ENCODE results near the gene LHX4. TPM values are rescaled to one million over a fixed set of nuclear protein-coding genes. Genes with fewer than 3 reads are reported as not detected.

The LHX4 gene
- total and polyA plus RNA-seq, 10 of the 15 experiments (the other 5 are each of a cell fraction or from before 2014, with no cell fraction given): 0.05 to 0.80 (median 0.32) TPM; not detected in 6

DNA sequence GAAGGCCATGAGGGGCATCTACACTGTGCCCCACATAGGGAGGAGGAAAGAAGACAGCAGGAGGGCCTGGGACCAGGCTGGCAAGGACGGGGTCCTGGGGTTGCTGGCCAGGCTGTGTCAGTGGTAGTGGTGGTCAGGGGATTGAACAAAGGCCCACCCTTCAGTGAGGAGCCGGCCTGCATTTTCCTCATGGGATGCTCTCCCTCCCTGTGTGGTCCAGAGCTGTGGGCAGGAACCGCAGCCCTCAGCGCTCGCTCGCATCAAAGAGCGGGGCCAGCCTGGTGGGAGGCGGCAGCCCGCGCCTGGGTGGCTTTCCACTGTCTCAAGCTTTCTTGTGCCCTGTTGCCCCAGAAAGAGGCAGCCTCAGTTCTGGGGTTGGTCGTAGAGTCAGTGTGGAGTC lies 24.8 kb downstream of the LHX4 start (continued):
- TF ChIP-seq, protein P1, sequence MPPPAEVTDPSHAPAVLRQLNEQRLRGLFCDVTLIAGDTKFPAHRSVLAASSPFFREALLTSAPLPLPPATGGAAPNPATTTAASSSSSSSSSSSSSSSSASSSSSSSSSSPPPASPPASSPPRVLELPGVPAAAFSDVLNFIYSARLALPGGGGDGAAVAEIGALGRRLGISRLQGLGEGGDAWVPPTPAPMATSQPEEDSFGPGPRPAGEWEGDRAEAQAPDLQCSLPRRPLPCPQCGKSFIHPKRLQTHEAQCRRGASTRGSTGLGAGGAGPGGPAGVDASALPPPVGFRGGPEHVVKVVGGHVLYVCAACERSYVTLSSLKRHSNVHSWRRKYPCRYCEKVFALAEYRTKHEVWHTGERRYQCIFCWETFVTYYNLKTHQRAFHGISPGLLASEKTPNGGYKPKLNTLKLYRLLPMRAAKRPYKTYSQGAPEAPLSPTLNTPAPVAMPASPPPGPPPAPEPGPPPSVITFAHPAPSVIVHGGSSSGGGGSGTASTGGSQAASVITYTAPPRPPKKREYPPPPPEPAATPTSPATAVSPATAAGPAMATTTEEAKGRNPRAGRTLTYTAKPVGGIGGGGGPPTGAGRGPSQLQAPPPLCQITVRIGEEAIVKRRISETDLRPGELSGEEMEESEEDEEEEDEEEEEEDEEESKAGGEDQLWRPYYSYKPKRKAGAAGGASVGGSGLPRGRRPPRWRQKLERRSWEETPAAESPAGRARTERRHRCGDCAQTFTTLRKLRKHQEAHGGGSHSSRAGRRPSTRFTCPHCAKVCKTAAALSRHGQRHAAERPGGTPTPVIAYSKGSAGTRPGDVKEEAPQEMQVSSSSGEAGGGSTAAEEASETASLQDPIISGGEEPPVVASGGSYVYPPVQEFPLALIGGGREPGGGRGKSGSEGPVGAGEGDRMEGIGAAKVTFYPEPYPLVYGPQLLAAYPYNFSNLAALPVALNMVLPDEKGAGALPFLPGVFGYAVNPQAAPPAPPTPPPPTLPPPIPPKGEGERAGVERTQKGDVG (CRISPR knock-in tag; IDR thresholded peaks at IDR 0.05): no peak
- TF ChIP-seq KLF5 (IDR thresholded peaks at IDR 0.05; ENCODE audit: partially characterized antibody) (no peak), TCF7 (IDR thresholded peaks at IDR 0.05; ENCODE audit: borderline replicate concordance) (no peak), NFXL1 (IDR thresholded peaks at IDR 0.05; ENCODE audit: borderline replicate concordance) (no peak), MTA3 (IDR thresholded peaks at IDR 0.05; ENCODE audit: borderline replicate concordance, low read length) (no peak), TARDBP (IDR thresholded peaks at IDR 0.05; ENCODE audit: borderline replicate concordance) (no peak)

DNA sequence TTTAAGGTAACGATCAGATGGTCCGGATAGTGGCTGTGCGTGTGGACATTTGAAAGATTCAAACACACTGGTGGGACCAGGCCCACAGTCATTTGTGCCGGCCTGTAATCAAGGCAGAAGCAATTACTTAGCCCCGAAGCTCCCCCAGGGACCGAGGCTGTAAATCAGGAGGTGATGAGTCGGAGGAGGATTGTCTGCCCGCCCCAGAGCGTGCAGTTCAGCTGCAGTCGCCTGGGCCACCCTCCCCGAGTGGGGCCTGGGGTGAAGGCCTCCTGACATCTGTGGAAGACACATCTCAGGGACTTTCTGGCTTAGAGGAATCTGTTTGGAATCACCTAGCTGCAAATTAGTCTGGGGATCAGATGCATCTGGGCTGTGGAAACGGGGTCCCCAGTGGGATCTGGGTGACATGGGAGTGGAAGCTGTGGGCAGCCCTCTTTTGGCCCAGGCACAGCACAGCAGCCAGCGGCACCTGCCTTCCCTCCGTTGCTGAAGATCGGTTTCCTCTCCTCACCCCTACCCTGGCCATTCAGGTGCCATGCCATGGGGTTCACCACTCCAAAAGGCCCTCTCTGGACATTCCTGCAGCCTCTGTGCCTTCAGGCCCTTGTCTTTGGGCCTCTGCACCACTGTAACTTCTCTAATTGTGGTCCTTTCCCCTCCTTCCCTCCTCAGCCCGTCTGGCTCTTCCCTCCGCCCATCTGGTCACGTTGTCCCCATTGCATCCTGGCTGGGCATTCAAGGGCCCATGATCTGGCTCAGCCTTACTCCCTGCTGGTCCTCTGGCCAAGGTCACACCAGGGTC lies 25.7 kb downstream of the LHX4 start:
- no peaks in the 10 kb centered on the region for H4K20me1 ChIP-seq (ENCODE audit: control insufficient read depth, insufficient read depth)
- no peak for FAIRE-seq
- DNase-seq (ENCODE audit: low read depth, low spot score): no peak
- no peak overlapping the region for H3K9ac ChIP-seq (ENCODE audit: control insufficient read depth, insufficient read depth, low read length)
- CTCF ChIA-PET: interaction anchor here (0.9 to 2.9 kb wide), 2 partner anchors 160 to 222 kb away, joined by 4 to 9 read pairs; no protein-coding TSS in a partner anchor
- H3K27ac ChIP-seq (ENCODE audit: control insufficient read depth, insufficient read depth): no peak overlapping the region
- H3K27me3 ChIP-seq (replicated peaks in 1 of 2; ENCODE audit: control insufficient read depth in 2 of 2, insufficient read depth in 2 of 2, low read length in 1 of 2): no peaks in the 10 kb centered on the region
- no peak overlapping the region for H3K4me3 ChIP-seq
- H3K36me3 ChIP-seq (ENCODE audit: control insufficient read depth in 2 of 2, insufficient read depth in 2 of 2, low read length in 1 of 2): no peaks in the 10 kb centered on the region
- intact Hi-C loops (cut with micrococcal nuclease; ENCODE audit: unreplicated experiment): no loop called here
- SMC1A ChIA-PET (ENCODE audit: uncharacterized antibody, unreplicated experiment): no interaction called here
- BruUV-seq (replicated peaks): no TSS peak
- H3K9me3 ChIP-seq (replicated peaks; ENCODE audit: control insufficient read depth, insufficient read depth, low read length): no peaks in the 10 kb centered on the region
- in situ Hi-C loops (cut with MboI): no loop called here
- H3K4me2 ChIP-seq (ENCODE audit: control insufficient read depth, insufficient read depth): no peak overlapping the region
- H3K4me1 ChIP-seq (ENCODE audit: control insufficient read depth, insufficient read depth, low read length): no peaks in the 10 kb centered on the region; the same call in 1 of the 2 replicates
- POLR2A ChIA-PET: no interaction called here
- RAD21 ChIA-PET (ENCODE audit: unreplicated experiment): no interaction called here
- no peak for TF ChIP-seq ZNF207 (IDR thresholded peaks at IDR 0.05; ENCODE audit: borderline replicate concordance)
- TF ChIP-seq, protein P2, sequence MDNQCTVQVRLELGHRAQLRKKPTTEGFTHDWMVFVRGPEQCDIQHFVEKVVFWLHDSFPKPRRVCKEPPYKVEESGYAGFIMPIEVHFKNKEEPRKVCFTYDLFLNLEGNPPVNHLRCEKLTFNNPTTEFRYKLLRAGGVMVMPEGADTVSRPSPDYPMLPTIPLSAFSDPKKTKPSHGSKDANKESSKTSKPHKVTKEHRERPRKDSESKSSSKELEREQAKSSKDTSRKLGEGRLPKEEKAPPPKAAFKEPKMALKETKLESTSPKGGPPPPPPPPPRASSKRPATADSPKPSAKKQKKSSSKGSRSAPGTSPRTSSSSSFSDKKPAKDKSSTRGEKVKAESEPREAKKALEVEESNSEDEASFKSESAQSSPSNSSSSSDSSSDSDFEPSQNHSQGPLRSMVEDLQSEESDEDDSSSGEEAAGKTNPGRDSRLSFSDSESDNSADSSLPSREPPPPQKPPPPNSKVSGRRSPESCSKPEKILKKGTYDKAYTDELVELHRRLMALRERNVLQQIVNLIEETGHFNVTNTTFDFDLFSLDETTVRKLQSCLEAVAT (IDR thresholded peaks at IDR 0.05): no peak
- no peak for TF ChIP-seq ZBED1 (IDR thresholded peaks at IDR 0.05; ENCODE audit: borderline replicate concordance)
- no peak for TF ChIP-seq MTA3 (IDR thresholded peaks at IDR 0.05; ENCODE audit: borderline replicate concordance, low read length)
- TF ChIP-seq, protein P3, sequence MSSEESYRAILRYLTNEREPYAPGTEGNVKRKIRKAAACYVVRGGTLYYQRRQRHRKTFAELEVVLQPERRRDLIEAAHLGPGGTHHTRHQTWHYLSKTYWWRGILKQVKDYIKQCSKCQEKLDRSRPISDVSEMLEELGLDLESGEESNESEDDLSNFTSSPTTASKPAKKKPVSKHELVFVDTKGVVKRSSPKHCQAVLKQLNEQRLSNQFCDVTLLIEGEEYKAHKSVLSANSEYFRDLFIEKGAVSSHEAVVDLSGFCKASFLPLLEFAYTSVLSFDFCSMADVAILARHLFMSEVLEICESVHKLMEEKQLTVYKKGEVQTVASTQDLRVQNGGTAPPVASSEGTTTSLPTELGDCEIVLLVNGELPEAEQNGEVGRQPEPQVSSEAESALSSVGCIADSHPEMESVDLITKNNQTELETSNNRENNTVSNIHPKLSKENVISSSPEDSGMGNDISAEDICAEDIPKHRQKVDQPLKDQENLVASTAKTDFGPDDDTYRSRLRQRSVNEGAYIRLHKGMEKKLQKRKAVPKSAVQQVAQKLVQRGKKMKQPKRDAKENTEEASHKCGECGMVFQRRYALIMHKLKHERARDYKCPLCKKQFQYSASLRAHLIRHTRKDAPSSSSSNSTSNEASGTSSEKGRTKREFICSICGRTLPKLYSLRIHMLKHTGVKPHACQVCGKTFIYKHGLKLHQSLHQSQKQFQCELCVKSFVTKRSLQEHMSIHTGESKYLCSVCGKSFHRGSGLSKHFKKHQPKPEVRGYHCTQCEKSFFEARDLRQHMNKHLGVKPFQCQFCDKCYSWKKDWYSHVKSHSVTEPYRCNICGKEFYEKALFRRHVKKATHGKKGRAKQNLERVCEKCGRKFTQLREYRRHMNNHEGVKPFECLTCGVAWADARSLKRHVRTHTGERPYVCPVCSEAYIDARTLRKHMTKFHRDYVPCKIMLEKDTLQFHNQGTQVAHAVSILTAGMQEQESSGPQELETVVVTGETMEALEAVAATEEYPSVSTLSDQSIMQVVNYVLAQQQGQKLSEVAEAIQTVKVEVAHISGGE (CRISPR knock-in tag; IDR thresholded peaks at IDR 0.05): no peak
- no peaks in the 10 kb centered on the region for H3K79me2 ChIP-seq (ENCODE audit: control insufficient read depth, insufficient read depth, low read length)
- WGBS (ENCODE audit: insufficient coverage, insufficient replicate concordance, low lambda C conversion rate, missing lambda C conversion rate): 41% methylated on average over 18 of the region's 18 CpGs
- no peak for ATAC-seq
- H2AFZ ChIP-seq (ENCODE audit: control insufficient read depth, low read depth, low read length): no peak overlapping the region
